GM12878 (cell line): ENCODE data around the gene MKNK1. TPM values are rescaled to one million over a fixed set of nuclear protein-coding genes. Genes with fewer than 3 reads are reported as not detected.

Source experiments
- ATAC-seq: fragments of 200-7000 bp; cut with Tn5 transposase; 3 replicates; pipeline ENCODE4 v1.9.1; 2020; ENCODE audit warnings: mild to moderate bottlenecking, moderate library complexity
- BruUV-seq: library from RNA; stranded (reverse); fragments of 400-500 nt; replicated peaks from 2 replicates; lab custom pipeline; 2021; lab: Mats Ljungman, UMichigan
- CTCF ChIA-PET: fragments of 300-600 bp; sonication (Branson Sonifier 250); formaldehyde crosslinking; extraction: SDS; loops from one replicate; lab custom pipeline; 2021; ENCODE audit warnings: inconsistent platforms; lab: Yijun Ruan, JAX
- POLR2A ChIA-PET: fragments of 350-600 bp; formaldehyde crosslinking; extraction: SDS; loops from one replicate; lab custom pipeline; 2021; ENCODE audit warnings: inconsistent platforms; lab: Charles Lee
- RAD21 ChIA-PET: fragments of 300-600 bp; sonication (Branson Sonifier 250); formaldehyde crosslinking; loops from one replicate; lab custom pipeline; 2023; ENCODE audit warnings: antibody characterized with exemption; ENCODE audit not compliant: unreplicated experiment; lab: Charles Lee
- SMC1A ChIA-PET: fragments of 300-600 bp; sonication (Branson Sonifier 250); formaldehyde crosslinking; loops from one replicate; lab custom pipeline; 2023; ENCODE audit not compliant: unreplicated experiment, uncharacterized antibody; lab: Charles Lee
- DNase-seq: peaks from one replicate; pipeline ENCODE4 v3.0.0-alpha.2; 2011; ENCODE audit warnings: low read depth, low spot score
- FAIRE-seq: peaks from 3 replicates; lab custom pipeline; 2011; peaks lifted over from hg19 to GRCh38; lab: Jason Lieb, UNC
- H2AFZ ChIP-seq: 2 replicates; pipeline ENCODE4 v1.6.0; 2011; ENCODE audit warnings: low read depth, low read length, control low read depth; ENCODE audit not compliant: control insufficient read depth
- H3K27ac ChIP-seq: 2 replicates; pipeline ENCODE4 v1.5.1; 2011; ENCODE audit warnings: control low read depth; ENCODE audit not compliant: control insufficient read depth, insufficient read depth
- H3K27me3 ChIP-seq, 2 experiments: replicated peaks in 1 of 2; 2 replicates each; pipeline versions ENCODE4 v1.6.0 to v1.6.1; 2011; ENCODE audit warnings: low read length in 1 of 2; ENCODE audit not compliant: control insufficient read depth in 2 of 2, insufficient read depth in 2 of 2
- H3K36me3 ChIP-seq, 2 experiments: 2 replicates each; pipeline ENCODE4 v1.5.1; 2011; ENCODE audit warnings: low read length in 1 of 2; ENCODE audit not compliant: control insufficient read depth in 2 of 2, insufficient read depth in 2 of 2
- H3K4me1 ChIP-seq: 2 replicates; pipeline ENCODE4 v1.6.1; 2011; ENCODE audit warnings: mild to moderate bottlenecking, low read length, moderate library complexity, mixed read lengths; ENCODE audit not compliant: control insufficient read depth, insufficient read depth
- H3K4me2 ChIP-seq: 2 replicates; pipeline ENCODE4 v1.6.0; 2011; ENCODE audit warnings: control low read depth; ENCODE audit not compliant: control insufficient read depth, insufficient read depth
- H3K4me3 ChIP-seq: fragments of 200-600 bp; sonication (generic); 2 replicates; pipeline ENCODE4 v1.5.1; 2016
- H3K79me2 ChIP-seq: 2 replicates; pipeline ENCODE4 v1.6.0; 2011; ENCODE audit warnings: low read length; ENCODE audit not compliant: control insufficient read depth, insufficient read depth
- H3K9ac ChIP-seq: 2 replicates; pipeline ENCODE4 v1.8.0; 2011; ENCODE audit warnings: low read length, control low read depth, mixed read lengths; ENCODE audit not compliant: control insufficient read depth, insufficient read depth
- H3K9me3 ChIP-seq: replicated peaks from 3 replicates; pipeline ENCODE4 v1.5.1; 2011; ENCODE audit warnings: mild to moderate bottlenecking, low read length; ENCODE audit not compliant: control insufficient read depth, insufficient read depth
- H4K20me1 ChIP-seq: 2 replicates; pipeline ENCODE4 v1.6.0; 2011; ENCODE audit not compliant: control insufficient read depth, insufficient read depth
- CEBPZ ChIP-seq: fragments of 150-350 bp; IDR thresholded peaks from 2 replicates; pipeline ENCODE4 v1.6.1; 2016; ENCODE audit warnings: low read depth, low read length
- CHD1 ChIP-seq: IDR thresholded peaks from 2 replicates; pipeline ENCODE4 v1.6.1; 2012; ENCODE audit warnings: low read depth, low read length, improper control_type of control experiment
- E4F1 ChIP-seq: fragments of 450-650 bp; IDR thresholded peaks from 2 replicates; pipeline ENCODE4 v1.6.1; 2018; ENCODE audit warnings: borderline replicate concordance, mild to moderate bottlenecking; ENCODE audit not compliant: partially characterized antibody
- GATAD2B ChIP-seq: fragments of 450-650 bp; conservative IDR thresholded peaks from 2 replicates; pipeline ENCODE4 v1.6.1; 2017; ENCODE audit warnings: low read depth, mild to moderate bottlenecking, moderate library complexity
- HSF1 ChIP-seq: fragments of 150-350 bp; IDR thresholded peaks from 2 replicates; pipeline ENCODE4 v1.6.1; 2014; ENCODE audit warnings: mild to moderate bottlenecking, low read depth, low read length
- MLLT1 ChIP-seq: fragments of 450-650 bp; IDR thresholded peaks from 2 replicates; pipeline ENCODE4 v1.6.1; 2016; ENCODE audit warnings: mild to moderate bottlenecking
- MTA3 ChIP-seq: IDR thresholded peaks from 2 replicates; pipeline ENCODE4 v1.6.1; 2012; ENCODE audit warnings: low read length, inconsistent platforms, borderline replicate concordance
- MXI1 ChIP-seq: fragments of 150-350 bp; IDR thresholded peaks from 2 replicates; pipeline ENCODE4 v1.6.1; 2011; ENCODE audit warnings: low read depth, mild to moderate bottlenecking, inconsistent platforms, low read length, improper control_type of control experiment
- MYC ChIP-seq: IDR thresholded peaks from 2 replicates; pipeline ENCODE4 v1.6.1; 2011; ENCODE audit warnings: mild to moderate bottlenecking, low read length, moderate library complexity, inconsistent platforms; ENCODE audit not compliant: insufficient read depth, insufficient replicate concordance, insufficient read length, severe bottlenecking
- POLR2A ChIP-seq: IDR thresholded peaks from 2 replicates; pipeline ENCODE4 v1.6.1; 2011; ENCODE audit warnings: low read depth, mild to moderate bottlenecking, low read length
- RAD51 ChIP-seq: fragments of 450-650 bp; IDR thresholded peaks from 2 replicates; pipeline ENCODE4 v1.6.1; 2016; ENCODE audit warnings: moderate library complexity, mild to moderate bottlenecking, inconsistent platforms
- USF2 ChIP-seq: IDR thresholded peaks from 2 replicates; pipeline ENCODE4 v1.6.1; 2011; ENCODE audit warnings: low read depth, low read length, improper control_type of control experiment, borderline replicate concordance
- in situ Hi-C: fragments of 300-500 bp; cut with MboI; formaldehyde crosslinking; loops from 9 replicates; pipeline ENCODE4 v1.14.3; 2018; ENCODE audit warnings: mixed read lengths
- intact Hi-C: fragments of 100-400 bp; cut with micrococcal nuclease; formaldehyde crosslinking; loops from one replicate; pipeline ENCODE4 v1.14.2; 2022; ENCODE audit not compliant: unreplicated experiment
- polyA plus RNA-seq, 11 experiments: library from polyadenylated mRNA; depleted of rRNA in 4 of 11; unstranded in 6 of 11; stranded (reverse) in 5 of 11; fragments of >200 nt; fragmentation: Nextera tagmentation in 4 of 11; fragmentation: Illumina TruSeq in 1 of 11; extraction: Ambion mirVana in 4 of 11; extraction: Trizol in 1 of 11; gene quantifications; 1 replicate in 1 of 11; 2 replicates in 10 of 11; pipeline versions ENCODE4 v1.2.1 to v1.2.3, GENCODE V29; 2011 to 2016; ENCODE audit warnings: inconsistent platforms in 2 of 11, missing spikeins in 2 of 11, low read depth in 1 of 11
- total RNA-seq, 4 experiments: library from RNA; depleted of rRNA in 3 of 4; stranded (reverse); fragments of >200 nt in 3 of 4; fragmentation: Illumina TruSeq in 1 of 4; extraction: Trizol in 1 of 4; gene quantifications; 2 replicates each; pipeline versions ENCODE4 v1.2.1 to v1.2.3, GENCODE V29; 2013 to 2021

Gene MKNK1
- total and polyA plus RNA-seq, 10 of the 15 experiments (the other 5 are each of a cell fraction or from before 2014, with no cell fraction given): 13.7 to 29.9 (median 26.5) TPM

- no peak for TF ChIP-seq CEBPZ
- no peak for TF ChIP-seq MLLT1
- TF ChIP-seq, all 136 proteins: peak for 0
Observed at GRCh38 chr1:46639547-46639946, 35.5 kb upstream of the MKNK1 start (continued).

GRCh38 chr1:46638921-46639320, 34.9 kb upstream of the MKNK1 start:
- Histone ChIP-seq H3K4me3 (no peak overlapping the region), H3K27ac (no peak overlapping the region), H3K9ac (no peak overlapping the region), H3K36me3 (peaks cover 2 to 6% of the 10 kb centered on the region in 2 experiments), H3K9me3 (no peaks in the 10 kb centered on the region), H3K4me1 (no peaks in the 10 kb centered on the region), H3K27me3 (no peaks in the 10 kb centered on the region), H3K4me2 (no peak overlapping the region), H2AFZ (no peak overlapping the region), H4K20me1 (no peaks in the 10 kb centered on the region), H3K79me2 (no peaks in the 10 kb centered on the region)
- DNase-seq (no peak), FAIRE-seq (no peak), ATAC-seq (no peak)
- CTCF ChIA-PET: no interaction called here
- BruUV-seq: no TSS peak
- POLR2A ChIA-PET: no interaction called here
- in situ Hi-C loops (no loop called here), intact Hi-C loops (no loop called here)
- SMC1A ChIA-PET: no interaction called here
- RAD21 ChIA-PET: no interaction called here
- TF ChIP-seq E4F1 (no peak), RAD51 (no peak), POLR2A (no peak), MYC (no peak), MXI1 (no peak), GATAD2B (no peak), MTA3 (no peak), HSF1 (no peak), USF2 (no peak), CHD1 (no peak)
